NCI-H2081 treated with DMSO at 0.1 percent for 48 hours (cell line): ENCODE results near the gene SMIM31.

ENCODE experiments used
- DNase-seq: peaks from one replicate; lab custom pipeline; 2025; lab: John Stamatoyannopoulos, UW

SMIM31 gene

DNA sequence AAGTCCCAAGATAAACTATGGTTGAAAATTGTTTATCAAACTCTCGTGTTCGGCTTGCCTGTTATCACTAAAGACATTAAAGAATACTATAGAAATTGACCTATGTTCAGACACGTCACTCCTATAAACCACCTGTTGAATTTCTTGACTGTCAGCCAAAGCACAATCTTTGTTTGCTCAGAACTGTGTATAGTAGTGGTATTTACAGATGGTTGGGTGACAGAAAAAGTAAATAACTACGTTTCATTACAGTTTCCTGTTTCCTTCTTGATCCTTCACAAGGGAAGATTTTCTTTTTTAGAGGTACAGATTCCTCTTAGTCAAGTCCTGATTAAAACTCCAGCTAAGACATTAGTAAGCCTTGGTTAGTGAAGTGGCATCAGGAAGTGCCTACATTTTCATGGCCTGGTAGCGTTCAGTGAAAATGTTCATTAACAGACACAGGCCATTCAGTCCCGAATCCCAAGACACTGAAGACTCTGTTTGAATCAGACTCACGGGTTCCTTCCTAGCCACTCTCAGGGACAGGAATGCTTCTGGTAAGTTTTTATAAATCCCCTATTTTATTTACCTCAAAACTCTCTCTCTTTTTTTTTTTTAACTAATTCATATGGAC is at the start of gene SMIM31:
Gene SMIM31 (plus strand): TSS at position 259 of the 616 bp plus-strand sequence. CDS start 16,313 bp downstream, outside the sequence.
- no peak for DNase-seq

DNA sequence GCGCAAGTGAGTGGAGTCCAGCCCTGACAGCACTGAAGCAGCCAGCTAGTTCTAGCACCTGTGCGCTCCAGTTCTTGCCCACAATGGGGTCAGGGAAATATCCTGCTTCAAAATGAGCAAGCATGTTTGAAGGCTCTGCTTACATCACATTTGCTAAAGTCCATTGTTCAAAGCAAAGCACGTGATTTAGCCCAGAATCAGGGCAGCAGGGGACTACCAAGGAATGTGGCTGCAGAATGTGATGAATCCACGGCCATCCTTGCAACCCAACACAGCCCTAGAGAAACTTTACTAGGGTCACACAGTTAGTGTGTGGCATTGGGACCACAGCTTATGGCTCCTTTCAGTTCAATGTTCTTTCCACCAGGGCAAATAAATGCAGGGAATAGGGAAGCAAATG is 47.3 kb upstream of the SMIM31 start:
- DNase-seq, result no peak

DNA sequence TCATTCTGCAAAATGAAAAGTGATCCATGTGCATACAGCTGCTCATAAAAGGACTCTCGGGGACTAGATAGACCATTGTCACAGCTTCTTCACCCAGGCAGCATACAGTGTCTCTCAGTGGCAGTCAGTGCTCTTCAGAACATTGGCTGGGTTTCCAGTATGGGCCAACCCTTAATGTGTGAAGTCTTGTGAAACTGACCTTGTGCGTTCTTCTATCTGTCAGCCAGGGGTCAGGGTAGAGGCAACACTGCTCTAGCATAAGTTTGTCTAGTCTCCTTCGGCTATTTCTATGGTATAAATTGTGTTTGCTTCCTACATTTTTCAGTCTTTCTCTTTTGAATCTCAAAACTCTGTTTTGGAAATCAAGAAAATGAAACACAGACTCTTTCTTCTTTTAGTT is 37.0 kb upstream of the SMIM31 start:
- no peak for DNase-seq

DNA sequence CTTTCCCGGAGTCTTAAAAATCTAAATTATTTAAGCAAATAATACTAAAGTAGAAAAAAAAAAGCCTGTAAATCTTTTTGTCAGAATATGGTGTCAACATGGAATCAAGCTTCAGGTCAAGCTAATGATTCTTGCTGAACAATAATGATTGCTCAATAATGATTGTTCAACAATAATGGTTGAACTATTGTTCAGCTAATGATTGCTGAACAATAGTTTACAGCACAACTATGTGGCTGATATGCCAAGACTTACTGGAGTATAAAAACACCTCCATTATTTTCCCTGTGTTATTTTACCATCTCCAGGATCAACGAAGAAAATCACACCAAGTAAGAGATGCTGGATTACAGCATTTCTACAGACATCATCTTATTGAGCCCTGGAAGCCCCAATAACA is 35.1 kb upstream of the SMIM31 start:
- no peak for DNase-seq

DNA sequence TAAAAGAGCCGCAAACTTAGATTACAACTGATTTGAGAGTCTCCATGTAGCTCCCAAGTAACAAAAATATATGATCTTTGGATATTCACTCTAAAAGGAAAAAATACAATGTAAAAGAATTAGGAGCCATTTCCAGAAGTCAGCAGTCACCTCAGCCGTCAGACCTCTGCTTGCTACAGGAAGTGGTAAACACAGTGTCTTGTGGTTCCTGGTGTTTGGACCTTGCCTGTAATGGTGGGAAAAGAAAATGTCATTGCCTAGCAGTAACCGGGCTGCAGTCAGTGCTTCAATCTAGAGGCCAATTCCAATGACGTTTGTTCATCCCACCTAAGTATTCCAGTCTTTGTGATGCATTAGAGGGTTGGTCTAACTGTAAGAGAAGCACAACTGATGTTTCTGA is 28.9 kb upstream of the SMIM31 start:
- DNase-seq, result no peak

DNA sequence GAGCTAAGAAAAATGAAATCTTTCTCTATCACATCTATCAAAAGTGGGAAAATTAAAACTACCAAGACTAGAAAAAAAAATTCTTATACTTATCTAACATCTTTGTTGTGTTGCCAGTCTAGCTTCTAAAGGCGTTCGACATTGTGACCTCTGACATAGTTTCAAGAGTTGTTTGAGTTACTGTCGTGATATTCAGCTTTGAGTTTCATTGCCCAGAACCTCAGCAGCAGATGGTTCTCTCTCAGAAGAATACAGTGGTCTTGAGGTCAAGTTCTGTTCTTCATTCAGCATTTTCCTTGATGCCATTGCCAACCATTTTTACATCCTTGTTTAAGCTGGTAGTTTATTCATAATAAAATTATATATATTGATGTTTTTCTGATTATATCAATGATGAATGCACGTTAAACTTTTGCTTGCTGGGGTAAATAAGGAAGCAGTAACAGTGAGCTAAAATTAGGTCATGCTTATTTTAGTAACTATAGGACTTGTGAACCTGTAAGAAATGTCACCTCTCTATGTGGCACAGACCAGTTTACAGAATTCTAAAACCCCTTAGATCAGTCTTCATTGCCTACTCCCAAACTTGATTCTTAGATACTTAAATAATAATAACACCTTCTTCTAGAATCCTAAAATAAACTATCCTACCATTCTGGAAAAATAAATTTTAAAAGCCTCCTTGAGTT is 23.1 kb upstream of the SMIM31 start:
- no peak for DNase-seq

DNA sequence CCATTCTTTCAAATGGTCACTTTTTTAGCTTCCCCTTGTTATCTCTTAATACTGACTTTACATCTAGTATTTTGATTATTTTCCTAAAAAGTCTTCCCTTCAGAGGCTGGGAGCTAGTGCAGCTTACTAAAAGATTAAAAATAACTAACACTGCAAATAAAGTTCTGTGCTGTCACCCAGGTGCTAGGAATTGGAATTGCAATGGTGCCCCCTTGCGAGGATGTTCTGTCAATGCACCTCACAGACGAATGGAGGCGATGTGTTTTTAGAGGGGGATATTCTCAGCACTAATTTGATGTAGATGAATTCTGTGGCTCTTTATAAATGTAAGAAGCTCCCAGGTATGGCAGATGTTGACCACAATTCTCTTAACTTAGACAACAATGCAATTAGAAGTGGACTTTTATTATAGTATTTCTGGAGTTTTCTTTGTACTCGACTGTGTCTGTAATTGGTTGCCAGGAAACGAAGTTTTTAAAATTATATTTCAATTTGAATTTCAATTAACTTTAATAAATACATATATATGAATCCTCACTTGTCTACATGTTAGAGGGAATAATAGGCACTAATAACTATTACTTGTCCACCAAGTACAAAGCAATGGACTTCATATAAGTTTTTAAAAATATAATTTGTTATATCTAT is 22.0 kb upstream of the SMIM31 start:
- DNase-seq, result no peak

DNA sequence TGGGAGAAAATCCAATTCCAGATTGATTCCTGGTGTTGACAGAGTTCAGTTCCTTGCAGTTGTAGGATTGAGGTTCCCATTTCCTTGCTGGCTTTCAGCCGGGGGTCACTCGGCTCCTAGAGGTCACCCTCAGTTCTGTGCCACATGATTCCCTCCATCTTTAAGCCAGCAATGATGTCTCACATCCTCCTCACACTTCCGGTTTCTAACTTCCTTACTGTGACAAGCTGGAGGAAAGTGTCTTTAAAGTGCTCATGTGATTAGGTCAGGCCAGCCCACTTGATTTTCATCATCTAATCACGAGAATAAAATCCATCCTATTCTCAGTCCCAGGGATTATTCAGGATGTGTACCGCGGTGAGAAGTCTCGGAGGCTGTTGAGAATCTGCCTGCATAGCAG is 19.4 kb upstream of the SMIM31 start:
- no peak for DNase-seq

DNA sequence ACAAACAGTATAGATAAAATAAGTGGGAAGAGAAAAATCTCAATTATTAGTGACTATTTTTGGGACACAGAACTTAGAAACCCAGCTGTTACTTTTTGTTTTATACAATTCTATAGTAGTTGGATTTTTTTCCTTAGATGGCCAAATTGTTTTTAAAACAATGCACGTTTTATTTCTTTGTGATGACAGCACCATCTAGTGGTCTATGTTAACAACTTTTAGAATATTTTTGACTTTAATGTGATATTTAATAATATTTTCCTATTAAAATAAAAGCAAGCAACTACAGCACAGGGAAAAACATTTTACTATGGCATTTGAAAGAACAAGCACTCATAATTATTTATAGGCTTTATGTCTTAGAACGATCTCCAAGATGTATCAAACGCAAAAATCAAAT is 5.6 kb upstream of the SMIM31 start:
- no peak for DNase-seq

DNA sequence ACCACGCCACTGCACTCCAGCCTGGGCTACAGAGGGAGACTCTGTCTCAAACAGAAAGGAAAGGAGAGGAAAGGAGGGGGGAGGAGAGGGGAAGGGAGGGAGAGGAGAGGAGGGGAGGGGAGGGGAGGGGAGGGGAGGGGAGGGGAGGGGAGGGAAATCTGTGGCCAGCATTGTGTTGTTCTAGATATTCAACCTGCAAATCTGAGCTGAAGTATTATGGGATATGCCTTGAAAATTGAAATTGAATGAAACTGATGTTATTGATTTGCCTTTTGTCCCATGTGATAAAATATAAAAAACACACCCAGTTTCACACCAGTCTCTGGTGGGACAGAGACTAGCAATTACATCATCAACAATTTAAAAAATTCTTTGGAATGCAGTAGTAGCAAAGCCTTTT is 1.5 kb downstream of the SMIM31 start:
- DNase-seq, result no peak

DNA sequence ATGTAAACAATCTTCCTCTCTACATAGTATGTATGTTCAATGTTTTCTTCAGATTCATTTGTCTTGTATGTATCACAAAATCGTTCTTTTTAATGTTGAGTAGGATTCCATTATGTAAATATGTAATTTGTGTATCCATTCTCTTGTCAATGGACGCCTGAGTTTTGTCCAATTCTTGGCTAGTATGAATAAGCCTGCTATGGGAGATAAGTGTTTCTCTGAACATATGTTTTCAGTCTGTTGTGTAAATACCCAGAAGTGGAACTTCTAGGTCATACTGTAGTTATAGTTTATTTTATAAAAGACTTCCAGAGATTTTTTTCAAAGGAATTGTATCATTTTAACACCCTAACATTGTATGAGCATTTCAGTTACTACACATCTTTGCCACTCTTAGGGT is 2.8 kb downstream of the SMIM31 start:
- DNase-seq, result no peak

DNA sequence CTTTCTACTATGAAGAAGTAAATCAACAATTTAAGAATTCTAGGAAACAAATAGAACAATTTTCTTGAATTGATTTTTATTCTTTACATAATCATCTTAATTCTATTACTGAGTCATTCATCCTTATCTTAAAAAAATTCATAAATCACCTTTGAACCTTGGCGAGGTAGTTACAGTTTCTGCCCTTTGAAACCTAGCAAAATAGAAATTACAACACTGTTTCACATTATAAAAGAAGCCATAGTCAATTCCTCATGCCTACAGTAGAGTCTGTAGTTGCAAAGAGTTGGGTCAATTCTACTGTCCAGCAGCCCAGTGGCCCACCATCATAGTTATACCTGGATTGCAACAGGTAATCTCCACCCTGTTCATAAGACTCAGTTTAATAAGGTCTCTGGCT is 7.3 kb downstream of the SMIM31 start:
- no peak for DNase-seq

DNA sequence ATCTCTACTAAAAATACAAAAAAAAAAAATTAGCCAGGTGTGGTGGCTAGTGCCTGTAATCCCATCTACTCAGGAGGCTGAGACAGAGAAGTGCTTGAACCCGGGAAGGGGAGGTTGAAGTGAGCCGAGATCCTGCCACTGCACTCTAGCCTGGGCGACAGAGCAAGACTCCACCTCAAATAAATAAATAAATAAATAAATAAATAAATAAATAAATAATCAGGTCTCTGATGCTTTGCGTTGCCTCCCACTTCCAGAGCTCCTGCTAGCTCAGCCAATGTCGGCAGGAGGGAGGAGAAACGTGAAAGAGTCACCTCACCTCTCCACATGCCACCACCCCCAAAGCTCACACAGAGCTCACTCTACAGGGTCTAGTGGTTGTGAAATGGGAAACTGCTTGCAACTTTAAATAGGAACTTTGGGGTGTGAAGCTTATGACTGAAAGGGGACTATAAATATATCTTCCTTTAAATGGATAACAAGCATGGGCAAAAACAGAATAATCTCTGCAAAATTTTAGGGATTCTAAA is 7.9 kb downstream of the SMIM31 start:
- no peak for DNase-seq

DNA sequence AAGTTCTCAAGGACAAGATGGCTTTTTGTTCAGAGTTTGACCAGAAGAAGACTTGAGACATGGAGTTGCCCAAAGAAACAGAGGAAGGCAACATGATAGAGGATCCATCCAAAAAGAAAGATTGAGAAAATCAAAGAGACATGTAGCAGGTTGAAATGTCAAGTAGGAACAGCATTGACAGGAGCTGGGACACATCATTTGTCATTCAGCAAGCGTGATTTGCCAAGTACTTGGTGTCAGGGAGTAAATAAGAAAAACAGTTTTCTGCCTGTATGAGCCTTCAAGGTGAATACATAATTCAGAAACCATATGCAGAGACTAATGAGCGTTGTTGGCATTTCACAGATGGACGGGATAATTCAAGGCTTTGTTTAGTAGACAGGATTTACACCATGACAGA is 11.2 kb downstream of the SMIM31 start:
- DNase-seq, result no peak

DNA sequence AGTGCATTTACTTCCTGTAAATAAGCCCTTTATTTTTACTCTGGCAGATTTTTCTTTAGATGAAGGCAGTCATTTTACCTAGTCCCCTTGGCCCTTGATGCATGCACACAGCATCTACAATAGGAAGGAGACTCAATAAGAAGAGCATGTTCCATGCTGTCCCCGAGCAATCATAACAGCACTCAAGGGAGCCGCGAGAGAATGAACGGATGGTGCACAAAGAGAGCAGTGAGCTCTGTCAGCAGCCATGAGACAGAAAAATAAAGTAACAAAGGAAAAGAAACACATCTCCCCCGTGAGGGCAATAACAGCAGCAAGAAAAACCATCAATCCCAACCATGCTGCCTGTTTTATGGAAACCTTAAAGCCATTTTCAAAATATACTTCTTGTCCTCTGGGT is 11.9 kb downstream of the SMIM31 start:
- DNase-seq, result no peak

DNA sequence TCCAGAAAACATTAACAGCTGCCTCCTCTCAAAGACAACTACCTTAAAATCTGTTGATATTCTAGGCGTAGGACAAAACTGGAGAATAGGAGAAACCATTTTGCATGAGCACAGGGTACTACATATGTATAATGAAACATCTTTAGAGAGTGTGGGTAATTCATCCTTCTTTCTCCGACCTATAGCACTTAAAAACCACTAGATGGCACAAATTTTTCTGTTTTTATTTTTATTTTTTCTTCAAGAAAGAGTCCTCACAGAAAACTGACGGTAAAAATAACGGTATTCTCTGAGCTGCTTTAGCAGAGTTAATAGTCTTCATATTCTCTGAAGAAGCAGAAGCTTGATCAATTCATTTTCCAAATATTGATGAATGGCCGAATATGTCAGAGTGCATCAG is 14.6 kb downstream of the SMIM31 start:
- no peak for DNase-seq

DNA sequence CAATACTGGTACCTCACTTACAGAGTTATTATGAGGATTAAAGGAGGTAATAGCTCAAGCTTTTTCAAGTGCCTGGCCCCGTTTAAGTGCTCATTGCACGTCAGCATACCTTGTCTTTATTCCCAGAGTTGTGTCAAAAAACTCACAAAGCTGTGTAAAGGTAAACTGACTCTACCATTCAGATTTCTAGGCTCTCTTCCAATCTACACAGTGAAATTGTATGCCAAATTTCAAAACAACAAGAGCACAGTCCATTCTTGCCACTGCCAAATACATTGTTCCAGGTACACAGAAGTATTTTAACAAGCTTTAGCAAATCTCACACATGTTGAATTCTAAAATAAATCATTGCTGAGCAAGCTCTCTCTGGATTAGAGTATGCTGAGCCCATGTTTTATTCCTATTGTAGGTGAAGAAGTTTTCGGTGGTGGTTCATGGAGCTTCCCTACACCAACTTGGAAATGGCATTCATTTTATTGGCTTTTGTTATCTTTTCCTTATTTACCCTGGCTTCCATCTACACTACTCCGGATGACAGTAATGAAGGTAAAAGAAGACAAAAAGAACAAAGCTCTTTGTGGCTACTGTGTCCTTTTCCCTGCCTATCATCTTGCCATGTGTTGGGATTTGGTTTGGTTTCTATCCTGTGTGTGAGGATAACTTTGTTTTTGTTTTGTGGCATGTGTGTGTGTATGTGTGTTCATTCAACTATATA is 16.2 kb downstream of the SMIM31 start:
- no peak for DNase-seq

DNA sequence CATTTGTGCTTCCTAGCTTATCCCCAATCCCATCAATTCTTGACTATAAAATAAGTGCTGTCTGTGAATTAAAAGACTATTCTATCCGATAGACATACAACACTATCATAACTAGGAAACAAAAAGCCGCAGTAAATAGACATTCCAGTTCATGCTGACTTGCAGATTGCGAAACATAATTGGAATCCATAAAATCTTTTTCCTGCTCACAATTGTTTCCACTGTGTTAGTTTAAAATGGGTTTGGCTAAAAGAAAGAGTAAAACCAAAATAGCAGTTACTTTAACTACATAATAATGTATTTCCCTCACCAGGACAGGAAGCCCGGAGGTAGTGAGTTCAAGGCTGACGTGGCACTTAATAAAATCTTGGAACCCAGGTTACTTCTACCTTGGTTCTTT is 17.2 kb downstream of the SMIM31 start:
- no peak for DNase-seq

DNA sequence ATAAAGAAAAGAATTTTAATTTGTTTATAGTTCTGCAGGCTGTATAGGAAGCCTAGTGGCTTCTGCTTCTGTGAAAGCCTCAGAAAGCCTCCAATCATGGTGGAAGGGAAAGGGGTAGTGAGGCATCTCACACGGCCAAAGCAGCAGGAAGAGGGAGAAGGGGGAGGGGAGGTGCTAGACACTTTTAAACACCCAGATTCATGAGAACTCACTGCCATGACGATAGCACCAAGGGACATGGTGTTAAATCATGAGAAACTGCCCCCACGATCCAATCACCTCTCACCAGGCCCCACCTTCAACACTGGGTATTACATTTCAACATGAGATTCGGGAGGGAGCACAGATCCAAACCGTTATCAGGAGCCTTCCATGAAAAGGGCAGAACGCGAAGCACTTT is 18.1 kb downstream of the SMIM31 start:
- no peak for DNase-seq

DNA sequence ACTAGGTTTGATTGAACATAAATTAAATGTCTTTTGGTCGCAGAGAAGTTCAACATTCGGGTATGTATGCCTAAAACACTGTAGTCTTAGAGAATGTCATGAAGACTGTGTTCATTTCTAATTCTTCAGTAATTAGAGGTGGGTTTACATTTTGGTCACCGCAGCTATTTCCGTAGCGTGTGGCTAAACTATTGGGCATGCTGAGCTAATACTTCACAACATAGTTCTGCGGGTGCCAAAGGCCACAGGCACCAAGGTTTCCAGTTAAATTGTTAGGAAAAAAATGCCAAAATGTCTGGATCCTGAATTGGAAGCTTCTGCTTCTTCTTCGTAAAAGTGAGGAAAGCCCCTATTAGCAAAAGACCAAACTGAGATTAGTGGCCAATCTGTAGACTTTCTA is 25.1 kb downstream of the SMIM31 start:
- no peak for DNase-seq

DNA sequence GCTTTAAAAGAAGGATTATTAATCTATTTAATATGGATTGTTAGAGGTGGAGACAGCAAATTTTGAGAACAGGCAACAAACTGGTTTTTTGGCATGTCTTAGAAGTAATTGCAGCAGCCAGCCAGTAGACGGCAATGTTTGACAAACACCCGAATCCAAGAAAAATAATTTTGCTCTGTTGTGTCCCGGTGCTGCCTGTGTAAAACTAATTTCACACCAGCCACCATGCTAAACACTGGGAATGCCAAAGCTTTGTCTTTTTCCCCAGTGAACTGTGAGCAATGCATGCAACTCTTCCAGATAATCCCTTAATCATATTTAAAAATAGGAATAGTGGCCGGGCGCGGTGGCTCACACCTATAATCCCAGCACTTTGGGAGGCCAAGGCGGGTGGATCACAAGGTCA is 25.9 kb downstream of the SMIM31 start:
- DNase-seq, result peak; percentile 4

DNA sequence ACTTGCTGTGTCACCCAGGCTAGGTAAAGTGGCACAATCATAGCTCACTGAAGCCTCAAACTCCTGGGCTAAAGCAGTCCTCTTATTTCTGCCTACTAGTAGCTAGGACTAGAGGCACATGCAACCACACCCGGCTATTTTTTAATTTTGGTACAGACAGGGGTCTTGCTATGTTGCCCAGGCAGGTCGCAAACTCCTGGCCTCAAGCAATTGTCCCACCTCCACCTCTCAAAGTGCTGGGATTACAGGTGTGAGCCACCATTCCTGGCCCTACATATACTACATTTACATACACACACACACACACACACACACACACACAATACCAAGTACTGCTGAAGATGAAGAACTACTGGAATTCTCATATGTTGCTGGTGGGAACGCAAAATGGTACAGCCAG is 26.9 kb downstream of the SMIM31 start:
- DNase-seq, result no peak

DNA sequence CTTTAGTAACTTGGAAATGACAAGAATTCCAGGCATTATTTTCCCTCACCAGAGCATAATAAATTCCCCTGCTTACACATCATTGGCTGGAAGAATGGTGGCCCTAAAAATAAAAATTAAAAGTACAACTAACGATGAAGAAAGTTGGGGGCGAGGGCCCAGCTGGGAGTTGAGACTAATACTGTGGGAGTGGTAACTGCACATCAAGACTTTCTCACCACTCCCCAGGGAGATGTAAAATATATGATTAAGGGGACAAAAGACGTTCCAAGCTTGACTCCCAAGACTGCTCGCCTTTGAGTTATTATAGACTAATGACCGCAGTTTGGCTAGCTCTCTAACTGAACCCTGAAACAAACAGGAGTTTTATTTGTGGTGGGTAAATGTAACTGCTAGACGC is 30.0 kb downstream of the SMIM31 start:
- no peak for DNase-seq
